NOMO-1 treated with DMSO at 0.1 percent for 48 hours (cell line): ENCODE measurements around the gene MAN1A1.

Experiments used
- DNase-seq: peaks from one replicate; lab custom pipeline; 2025; ENCODE audit not compliant: unreplicated experiment; lab: John Stamatoyannopoulos, UW

The MAN1A1 gene

GRCh38 chr6:119274197-119274595, 75.4 kb downstream of the MAN1A1 start:
- DNase-seq = no peak

DNA sequence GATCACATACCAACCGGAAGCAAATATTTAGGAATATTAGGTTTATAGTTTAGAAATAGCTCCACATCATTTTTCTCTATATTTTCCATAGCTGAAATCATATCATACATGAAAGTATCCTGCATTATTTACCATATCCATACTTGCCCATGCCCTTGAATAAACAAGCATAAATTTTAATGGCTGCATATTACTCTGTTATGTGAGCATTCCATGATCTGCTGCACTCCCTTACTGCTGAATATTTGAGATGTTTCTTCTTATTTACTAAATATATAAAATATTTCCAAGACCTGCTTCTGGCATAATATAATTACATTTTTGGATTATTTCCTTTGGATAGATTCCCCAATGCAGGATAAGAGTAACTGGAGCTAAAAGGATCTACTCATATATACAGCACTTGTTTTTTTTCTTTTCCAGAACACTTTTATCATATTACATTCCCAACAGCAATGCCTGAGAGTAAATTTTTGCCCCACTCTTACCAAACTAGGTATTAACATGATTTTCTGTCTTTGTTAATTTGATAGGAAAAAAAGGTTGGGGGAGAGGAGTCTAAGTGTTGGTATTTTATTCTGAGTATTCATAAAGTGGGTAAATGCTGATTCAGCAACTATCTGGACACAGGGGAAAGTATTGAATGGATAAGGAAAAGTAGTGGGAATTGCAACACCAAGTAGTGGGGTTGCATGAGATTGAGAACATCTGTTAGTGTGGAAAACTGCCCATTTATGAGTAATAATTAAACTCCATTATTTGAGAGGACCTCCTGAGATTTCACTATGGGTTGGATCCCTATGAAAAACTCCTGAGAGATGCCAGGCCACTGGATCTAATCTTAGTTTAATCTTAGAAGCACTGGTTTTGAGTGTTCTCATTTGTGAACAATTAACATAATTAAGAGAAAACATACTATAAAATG, 76.0 kb downstream of the MAN1A1 start:
- DNase-seq = no peak

DNA sequence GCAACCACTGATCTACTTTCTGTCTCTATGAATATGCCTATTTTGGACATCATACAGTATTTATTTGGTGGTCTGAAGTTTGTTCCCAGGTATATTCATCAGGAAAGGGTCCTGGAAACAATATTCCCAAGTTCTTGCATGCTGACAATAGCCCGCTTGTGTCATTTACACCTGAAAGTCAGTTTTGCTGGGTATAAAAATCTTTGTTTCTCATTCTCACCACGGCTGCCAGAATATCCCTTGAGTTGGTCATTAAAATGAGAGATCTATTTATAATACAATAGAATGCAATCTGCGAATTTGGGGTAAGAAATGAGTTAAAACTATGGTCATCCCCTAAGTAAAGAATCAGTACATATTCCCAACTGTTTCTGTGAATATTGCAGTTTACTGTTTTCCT, 79.0 kb downstream of the MAN1A1 start:
- DNase-seq = no peak

GRCh38 chr6:119269266-119270103, 80.1 kb downstream of the MAN1A1 start:
- no peak for DNase-seq

- no peak for DNase-seq
Measured at GRCh38 chr6:119267126-119267905, 82.2 kb downstream of the MAN1A1 start.

DNA sequence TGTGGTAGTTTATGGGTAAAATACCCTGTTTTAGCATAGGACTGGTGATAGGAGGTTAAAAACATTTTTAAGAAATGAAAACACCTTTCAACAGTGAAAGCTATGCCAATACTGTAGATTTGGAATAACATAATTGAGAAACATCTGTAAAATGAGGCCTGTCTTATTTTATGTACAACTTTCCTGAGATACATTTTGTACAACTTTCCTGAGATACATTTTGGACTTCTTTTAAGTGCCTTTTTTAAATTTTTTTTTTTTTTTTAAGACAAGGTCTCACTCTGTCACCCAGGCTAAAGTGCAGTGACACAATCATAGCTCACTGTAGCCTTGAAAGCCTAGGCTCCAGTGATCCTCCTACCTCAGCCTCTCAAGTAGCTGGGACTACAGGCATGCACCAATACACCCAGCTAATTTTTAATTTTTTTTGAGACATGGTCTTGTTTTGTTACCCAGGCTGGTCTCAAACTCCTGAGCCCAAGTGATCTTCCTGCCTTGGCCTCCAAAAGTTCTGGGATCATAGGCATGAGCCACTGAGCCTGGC, 84.6 kb downstream of the MAN1A1 start:
- no peak for DNase-seq

- DNase-seq = no peak
Measured at GRCh38 chr6:119262612-119263011, 86.9 kb downstream of the MAN1A1 start.

GRCh38 chr6:119261944-119262284, 87.6 kb downstream of the MAN1A1 start:
- DNase-seq = no peak

GRCh38 chr6:119259027-119259426, 90.5 kb downstream of the MAN1A1 start:
- DNase-seq = no peak

DNA sequence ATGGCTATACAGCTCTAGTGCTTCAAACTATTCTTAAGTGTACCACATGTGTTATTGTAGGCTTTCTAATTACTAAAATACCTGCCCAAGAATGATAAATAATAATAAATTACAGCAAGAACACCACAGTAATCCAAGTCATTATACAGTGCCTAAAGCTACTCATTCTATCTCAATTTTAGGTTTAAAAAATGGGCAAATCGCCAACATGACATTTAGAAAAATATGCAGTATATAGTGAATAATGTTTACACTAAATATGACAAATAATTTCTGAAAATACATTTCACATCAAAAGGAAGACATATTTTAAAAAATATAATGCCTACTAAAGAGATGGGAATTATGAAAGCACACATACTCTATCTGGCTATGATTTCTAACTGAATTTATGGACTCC, 91.8 kb downstream of the MAN1A1 start:
- no peak for DNase-seq

DNA sequence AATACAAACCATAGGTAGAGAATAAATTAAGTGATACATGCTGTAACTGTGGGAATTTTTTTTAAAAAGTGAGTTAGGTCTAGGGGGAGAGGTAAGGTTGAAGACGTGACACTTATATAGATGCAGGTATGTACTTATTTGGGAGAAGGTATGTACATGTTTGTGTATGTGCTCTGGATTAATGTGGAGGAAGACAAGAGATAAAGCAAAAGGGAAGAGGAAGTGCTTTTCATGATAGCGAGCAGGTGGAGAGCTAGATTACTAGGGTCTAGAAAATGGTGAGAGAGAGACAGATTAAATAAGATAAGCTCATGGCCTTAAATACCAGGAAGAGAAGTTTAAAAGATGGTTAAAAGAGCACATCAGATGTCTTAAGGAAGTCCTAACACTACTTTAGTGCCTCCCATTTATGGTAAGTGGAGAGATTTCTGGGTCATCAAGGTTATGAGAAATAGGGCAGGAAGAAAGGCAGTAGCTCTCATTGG, 92.5 kb downstream of the MAN1A1 start:
- DNase-seq = no peak

GRCh38 chr6:119256392-119256791, 93.2 kb downstream of the MAN1A1 start:
- no peak for DNase-seq

DNA sequence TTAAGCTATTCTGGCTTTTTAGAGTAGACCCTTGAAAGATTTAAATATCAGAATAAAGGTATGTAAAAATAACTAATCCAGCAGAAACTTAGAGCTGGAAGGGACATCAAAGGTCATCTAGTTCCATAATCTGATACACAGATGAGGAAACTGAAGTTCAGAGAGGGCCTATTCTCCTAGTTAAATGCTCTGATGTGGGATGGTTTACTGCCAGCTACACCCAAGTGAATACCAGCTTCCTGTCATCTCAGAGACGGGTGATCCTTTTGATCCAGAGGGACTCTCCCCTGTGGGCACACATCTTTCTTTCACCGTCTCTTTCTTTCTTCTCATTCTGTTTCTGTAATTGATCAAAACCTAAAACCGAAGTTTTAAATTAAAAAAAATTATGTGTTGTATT, 94.1 kb downstream of the MAN1A1 start:
- no peak for DNase-seq

GRCh38 chr6:119250036-119250435, 99.5 kb downstream of the MAN1A1 start:
- no peak for DNase-seq

GRCh38 chr6:119249319-119249718, 100.2 kb downstream of the MAN1A1 start:
- DNase-seq = no peak

DNA sequence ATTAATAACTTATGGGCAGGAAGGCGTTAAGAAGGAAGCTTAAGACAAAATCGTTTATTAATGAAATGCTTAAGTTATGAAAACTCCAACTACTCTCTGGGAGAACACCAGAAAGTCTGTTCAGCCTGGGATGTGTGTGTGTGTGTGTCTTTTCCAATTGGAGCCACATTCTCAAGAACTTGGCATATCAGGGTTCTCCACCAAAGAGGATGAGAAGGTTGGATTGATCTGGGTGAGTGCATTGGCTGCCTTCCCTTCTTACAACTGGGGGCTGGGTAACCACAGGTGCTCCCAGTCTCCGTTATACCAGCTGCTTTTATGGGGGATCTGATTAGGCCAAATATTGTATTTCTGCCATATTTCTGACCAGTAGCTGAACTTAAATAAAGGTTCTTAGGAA, 102.1 kb downstream of the MAN1A1 start:
- DNase-seq = no peak

DNA sequence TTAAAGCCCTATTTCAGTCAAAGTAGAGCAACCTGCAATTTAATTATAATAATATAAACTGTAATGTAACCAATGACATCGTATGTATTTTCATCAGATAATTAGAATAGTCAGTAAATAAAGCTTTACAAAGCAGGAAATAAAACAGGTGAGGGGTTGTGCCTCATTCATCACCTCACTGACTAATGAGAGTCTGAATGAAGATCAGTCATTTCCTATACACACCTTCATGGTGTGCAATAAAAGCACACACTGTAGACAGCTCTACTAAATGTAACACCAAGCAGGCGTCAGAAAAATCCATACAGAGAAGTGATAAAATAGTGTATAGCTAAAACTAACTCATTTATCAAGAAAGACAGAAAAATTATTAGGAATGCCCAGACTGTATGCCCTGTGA, 105.9 kb downstream of the MAN1A1 start:
- no peak for DNase-seq

DNA sequence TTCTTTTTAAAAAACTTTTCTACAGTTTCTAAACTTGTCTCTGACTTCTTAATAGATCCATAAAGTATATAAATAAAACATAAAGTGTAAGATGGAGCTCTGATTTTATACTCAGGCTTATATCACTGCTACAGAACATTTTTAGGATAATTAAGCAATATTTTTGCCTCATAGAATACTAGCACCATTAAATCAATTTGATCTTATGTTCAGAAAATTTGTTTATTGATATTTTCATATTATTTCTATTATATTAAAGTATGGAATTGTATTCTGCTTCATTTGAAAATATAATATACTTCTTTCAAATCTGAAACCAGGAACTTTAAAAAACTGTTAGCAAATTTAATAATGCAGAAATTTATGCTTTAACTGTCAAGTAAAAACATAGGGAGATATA, 106.5 kb downstream of the MAN1A1 start:
- DNase-seq = no peak

- no peak for DNase-seq
Measured at GRCh38 chr6:119241540-119242309, 107.8 kb downstream of the MAN1A1 start.

GRCh38 chr6:119241111-119241465, 108.5 kb downstream of the MAN1A1 start:
- DNase-seq = no peak
